ENCODE data around the gene ANKRD28.

ANKRD28 gene

GRCh38 chr3:15722877-15723623 is 74.7 kb downstream of the ANKRD28 start:
- Histone ChIP-seq H3K9me2 (replicated peaks; ENCODE audit: low read depth, low read length) (no peaks in the 10 kb centered on the region), H3K27me3 (ENCODE audit: insufficient read depth, low read length, poor library complexity, severe bottlenecking) (no peaks in the 10 kb centered on the region), H4K20me1 (ENCODE audit: insufficient read depth, low read length, poor library complexity, severe bottlenecking) (no peaks in the 10 kb centered on the region), H3K4me3 (ENCODE audit: low read length, poor library complexity, severe bottlenecking) (no peak overlapping the region), H3K9me3 (ENCODE audit: insufficient read depth, low read depth, low read length) (no peaks in the 10 kb centered on the region), H3K9ac (ENCODE audit: low read depth, low read length, poor library complexity, severe bottlenecking) (no peak overlapping the region), H3K4me2 (ENCODE audit: low read depth, low read length, poor library complexity, severe bottlenecking) (no peak overlapping the region), H3K4me1 (ENCODE audit: insufficient read depth, low read length, poor library complexity, severe bottlenecking) (no peaks in the 10 kb centered on the region), H3K36me3 (ENCODE audit: insufficient read depth, low read length) (peaks cover 96% of the 10 kb centered on the region; the same call in 1 of the 2 replicates), H3F3A (ENCODE audit: low read depth) (no peaks in the 10 kb centered on the region), H2AFZ (ENCODE audit: low read length) (no peak overlapping the region), H3K79me2 (ENCODE audit: insufficient read depth, low read length) (no peaks in the 10 kb centered on the region)
- no peak for TF ChIP-seq CTCF (conservative IDR thresholded peaks at IDR 0.05; ENCODE audit: low read length)
- TF ChIP-seq EZH2phosphoT487 (IDR thresholded peaks at IDR 0.05; ENCODE audit: borderline replicate concordance), result no peak

GRCh38 chr3:15716178-15716577 is 81.6 kb downstream of the ANKRD28 start:
- Histone ChIP-seq H3K9me2 (replicated peaks; ENCODE audit: low read depth, low read length) (no peaks in the 10 kb centered on the region), H3K4me2 (ENCODE audit: low read depth, low read length, poor library complexity, severe bottlenecking) (no peak overlapping the region), H3K4me3 (ENCODE audit: low read length, poor library complexity, severe bottlenecking) (no peak overlapping the region), H4K20me1 (ENCODE audit: insufficient read depth, low read length, poor library complexity, severe bottlenecking) (peaks cover 11% of the 10 kb centered on the region), H3K79me2 (ENCODE audit: insufficient read depth, low read length) (no peaks in the 10 kb centered on the region), H3K36me3 (ENCODE audit: insufficient read depth, low read length) (peaks cover 80% of the 10 kb centered on the region), H3K4me1 (ENCODE audit: insufficient read depth, low read length, poor library complexity, severe bottlenecking) (no peaks in the 10 kb centered on the region), H3K9ac (ENCODE audit: low read depth, low read length, poor library complexity, severe bottlenecking) (no peak overlapping the region), H3F3A (ENCODE audit: low read depth) (no peaks in the 10 kb centered on the region), H3K9me3 (ENCODE audit: insufficient read depth, low read depth, low read length) (no peaks in the 10 kb centered on the region), H2AFZ (ENCODE audit: low read length) (no peak overlapping the region), H3K27me3 (ENCODE audit: insufficient read depth, low read length, poor library complexity, severe bottlenecking) (no peaks in the 10 kb centered on the region)
- TF ChIP-seq EZH2phosphoT487 (IDR thresholded peaks at IDR 0.05; ENCODE audit: borderline replicate concordance) (no peak), CTCF (conservative IDR thresholded peaks at IDR 0.05; ENCODE audit: low read length) (no peak)

- no peak overlapping the region for H3K4me2 ChIP-seq (ENCODE audit: low read depth, low read length, poor library complexity, severe bottlenecking)
- H3K36me3 ChIP-seq (ENCODE audit: insufficient read depth, low read length), result peaks cover 80% of the 10 kb centered on the region
Observed at GRCh38 chr3:15714448-15714847, 83.3 kb downstream of the ANKRD28 start.

More at GRCh38 chr3:15714448-15714847, 83.3 kb downstream of the ANKRD28 start:
- no peaks in the 10 kb centered on the region for H3F3A ChIP-seq (ENCODE audit: low read depth)
- TF ChIP-seq CTCF (conservative IDR thresholded peaks at IDR 0.05; ENCODE audit: low read length), result no peak
- TF ChIP-seq EZH2phosphoT487 (IDR thresholded peaks at IDR 0.05; ENCODE audit: borderline replicate concordance), result no peak
- no peak overlapping the region for H2AFZ ChIP-seq (ENCODE audit: low read length)
- no peaks in the 10 kb centered on the region for H3K4me1 ChIP-seq (ENCODE audit: insufficient read depth, low read length, poor library complexity, severe bottlenecking)
- H3K9ac ChIP-seq (ENCODE audit: low read depth, low read length, poor library complexity, severe bottlenecking), result no peak overlapping the region
- no peaks in the 10 kb centered on the region for H3K79me2 ChIP-seq (ENCODE audit: insufficient read depth, low read length)
- no peak overlapping the region for H3K4me3 ChIP-seq (ENCODE audit: low read length, poor library complexity, severe bottlenecking)
- peaks cover 11% of the 10 kb centered on the region for H4K20me1 ChIP-seq (ENCODE audit: insufficient read depth, low read length, poor library complexity, severe bottlenecking)
- no peaks in the 10 kb centered on the region for H3K9me2 ChIP-seq (replicated peaks; ENCODE audit: low read depth, low read length)
- H3K27me3 ChIP-seq (ENCODE audit: insufficient read depth, low read length, poor library complexity, severe bottlenecking), result no peaks in the 10 kb centered on the region
- no peaks in the 10 kb centered on the region for H3K9me3 ChIP-seq (ENCODE audit: insufficient read depth, low read depth, low read length)
